LNCAP (cell line): ENCODE data around the gene FOXC2.

Source experiments
- CTCF ChIP-seq: fragments of 450-650 bp; IDR thresholded peaks from 2 replicates; pipeline ENCODE4 v1.5.1; 2017; ENCODE audit warnings: mild to moderate bottlenecking

Gene FOXC2

GRCh38 chr16:86534779-86535615, 31.6 kb upstream of the FOXC2 start:
- TF ChIP-seq CTCF = no peak

- TF ChIP-seq CTCF = no peak
These were observed 30.0 kb upstream of the FOXC2 start for GRCh38 chr16:86536621-86537020.

GRCh38 chr16:86537486-86537885, 29.1 kb upstream of the FOXC2 start:
- TF ChIP-seq CTCF = no peak

GRCh38 chr16:86538196-86538780, 28.3 kb upstream of the FOXC2 start:
- no peak for TF ChIP-seq CTCF

DNA sequence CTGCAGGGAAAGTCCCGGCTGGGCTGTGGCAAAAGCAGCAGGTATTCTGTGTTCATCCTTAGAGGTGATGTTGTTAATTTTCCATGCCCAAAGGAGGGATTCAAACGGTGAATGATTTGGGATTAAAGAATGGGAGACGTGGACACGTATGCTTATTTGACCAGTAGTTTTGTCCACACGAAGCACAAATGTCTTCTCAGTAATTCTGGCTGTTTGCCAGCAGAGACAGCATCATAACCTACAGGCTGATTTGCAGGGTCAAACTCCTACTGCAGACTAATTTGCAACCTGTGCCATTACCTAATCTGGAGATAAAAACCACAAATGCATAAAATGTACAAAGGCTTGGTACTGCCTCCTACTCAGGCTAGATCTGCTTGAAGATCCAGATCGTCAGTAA, 25.7 kb upstream of the FOXC2 start:
- no peak for TF ChIP-seq CTCF

GRCh38 chr16:86541560-86541959, 25.1 kb upstream of the FOXC2 start:
- no peak for TF ChIP-seq CTCF

GRCh38 chr16:86542756-86543750, 23.6 kb upstream of the FOXC2 start:
- no peak for TF ChIP-seq CTCF
